ENCODE data around the gene ARL2. TPM values are rescaled to one million over a fixed set of nuclear protein-coding genes. Genes with fewer than 3 reads are reported as not detected.
A peak's percentile ranks its signal among the peaks of the same experiment; 100 is the strongest.

Gene ARL2
- 164 and 170 TPM in 2 replicates for total RNA-seq

DNA sequence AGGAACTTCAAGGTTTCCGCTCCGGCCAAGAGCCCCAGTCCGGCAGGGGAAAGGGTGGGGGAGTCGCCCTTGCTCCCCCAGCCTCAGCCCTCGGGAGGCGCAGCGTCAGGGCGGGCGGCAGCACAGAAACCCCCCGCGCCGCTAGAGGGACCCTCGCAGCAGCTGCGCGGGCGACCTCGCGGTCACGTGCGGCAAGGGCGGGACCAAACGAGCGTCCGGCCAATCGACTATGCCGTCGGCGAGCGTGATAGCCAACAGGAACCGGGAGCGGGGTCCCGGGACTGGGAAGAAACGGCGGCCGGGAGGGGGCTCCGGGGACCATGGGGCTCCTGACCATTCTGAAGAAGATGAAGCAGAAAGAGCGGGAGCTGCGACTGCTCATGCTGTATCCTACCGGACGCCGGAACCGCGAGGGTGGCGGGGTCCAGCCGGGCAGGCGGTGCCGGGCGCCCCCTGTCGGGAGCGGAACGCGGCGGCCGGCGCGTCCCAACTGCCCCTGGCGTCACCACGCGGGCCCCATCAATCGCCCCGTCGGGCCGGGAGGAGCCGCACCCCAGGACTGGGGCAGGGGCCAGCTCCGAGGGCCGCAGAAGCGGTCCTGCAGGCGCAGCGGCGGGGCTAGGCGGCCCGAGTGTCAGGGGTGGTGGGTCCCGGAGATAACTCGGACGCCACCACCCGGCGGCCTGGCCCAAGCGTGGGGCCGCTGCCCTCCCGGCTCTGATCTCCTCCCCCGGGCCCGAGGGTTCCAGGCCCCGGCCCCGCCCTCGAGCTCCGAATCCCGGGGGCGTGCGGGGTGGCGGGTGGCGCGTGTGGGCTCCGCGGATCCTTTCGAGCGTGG, at the start of gene ARL2:
Gene ARL2, plus strand, starts transcription at position 273 of the 838 bp plus-strand sequence. Its CDS starts 48 bp downstream, at position 321.
- TF ChIP-seq CTCF (IDR thresholded peaks at IDR 0.05; ENCODE audit: insufficient read depth, low read length, poor library complexity, severe bottlenecking): peak; percentile 24
- H3K27me3 ChIP-seq (ENCODE audit: control insufficient read depth, insufficient read depth, low read length): no peaks in the 10 kb centered on the region
- no peak for DNase-seq (ENCODE audit: low read depth)
- H3K4me3 ChIP-seq (ENCODE audit: low read depth, low read length): peak within 1 kb of the TSS; percentile 72
- H3K36me3 ChIP-seq (ENCODE audit: control insufficient read depth, insufficient read depth, low read length): no peaks in the 10 kb centered on the region

DNA sequence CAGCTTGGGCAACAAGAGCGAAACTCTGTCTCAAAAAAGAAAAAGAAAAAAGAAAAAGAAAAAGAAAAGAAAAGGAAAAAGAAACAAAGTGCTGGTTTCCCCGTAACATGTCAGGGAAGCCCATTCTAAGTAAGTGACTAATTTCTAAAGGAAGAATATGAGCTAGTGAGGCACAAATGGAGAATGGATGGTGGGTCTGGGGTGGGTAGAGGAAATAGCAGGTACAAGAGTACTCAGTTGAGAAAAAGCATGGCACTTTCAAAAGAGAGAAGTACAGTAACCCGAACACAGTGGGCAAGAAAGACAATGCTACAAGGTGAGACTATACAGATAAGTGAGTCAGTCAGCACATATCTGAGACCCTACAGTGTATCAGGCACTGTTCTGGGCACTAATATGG, 46.6 kb upstream of the ARL2 start:
- no peaks in the 10 kb centered on the region for H3K36me3 ChIP-seq (ENCODE audit: control insufficient read depth, insufficient read depth, low read length)
- no peaks in the 10 kb centered on the region for H3K27me3 ChIP-seq (ENCODE audit: control insufficient read depth, insufficient read depth, low read length)
- H3K4me3 ChIP-seq (ENCODE audit: low read depth, low read length): no peak overlapping the region
- TF ChIP-seq CTCF (IDR thresholded peaks at IDR 0.05; ENCODE audit: insufficient read depth, low read length, poor library complexity, severe bottlenecking): no peak
- DNase-seq (ENCODE audit: low read depth): no peak

DNA sequence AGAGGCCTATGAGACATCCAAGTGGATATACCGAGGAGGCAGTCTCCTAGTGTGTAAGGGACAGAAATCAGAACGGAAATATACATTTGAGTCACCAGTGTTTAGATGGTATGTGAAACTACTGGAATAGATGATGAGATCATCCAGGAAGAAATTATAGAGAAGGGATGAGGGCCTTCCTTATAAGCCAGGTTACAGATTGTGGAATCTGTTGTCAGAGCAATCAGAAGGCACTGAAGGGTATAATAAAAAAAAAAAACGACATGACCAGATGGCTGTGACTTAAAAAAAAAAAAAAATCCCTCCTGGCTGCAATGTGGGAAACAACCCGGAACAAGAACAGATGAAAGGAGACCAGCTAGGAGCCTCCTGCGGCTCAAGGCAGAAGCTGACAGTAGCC, 44.8 kb upstream of the ARL2 start:
- no peaks in the 10 kb centered on the region for H3K36me3 ChIP-seq (ENCODE audit: control insufficient read depth, insufficient read depth, low read length)
- H3K4me3 ChIP-seq (ENCODE audit: low read depth, low read length): no peak overlapping the region
- no peaks in the 10 kb centered on the region for H3K27me3 ChIP-seq (ENCODE audit: control insufficient read depth, insufficient read depth, low read length)
- no peak for TF ChIP-seq CTCF (IDR thresholded peaks at IDR 0.05; ENCODE audit: insufficient read depth, low read length, poor library complexity, severe bottlenecking)
- DNase-seq (ENCODE audit: low read depth): peak; percentile 35

DNA sequence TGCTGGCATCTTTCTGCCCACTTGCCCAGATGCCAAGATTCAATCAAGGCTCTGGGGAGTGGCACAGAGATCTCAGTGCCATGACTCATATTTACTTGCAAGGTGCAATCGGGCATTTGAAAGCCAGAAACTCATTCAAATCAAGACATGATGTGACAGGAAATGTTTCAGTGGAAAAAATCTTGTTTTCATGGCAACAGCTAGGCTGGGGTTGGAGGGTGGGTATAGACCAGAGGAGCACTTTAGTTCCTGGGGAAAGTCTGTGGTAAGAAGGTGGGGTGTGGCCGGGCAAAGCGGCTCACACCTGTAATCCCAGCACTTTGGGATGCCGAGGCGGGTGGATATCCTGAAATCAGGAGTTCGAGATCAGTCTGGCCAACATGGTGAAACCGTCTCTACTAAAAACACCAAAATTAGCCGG, 43.2 kb upstream of the ARL2 start:
- H3K36me3 ChIP-seq (ENCODE audit: control insufficient read depth, insufficient read depth, low read length): no peaks in the 10 kb centered on the region

GRCh38 chr11:64971421-64972233, 42.3 kb upstream of the ARL2 start, which contains the start of gene MAJIN:
TSS of gene MAJIN (minus strand) at chr11:64972108. CDS start at chr11:64959405, 12,703 bp downstream.
- TF ChIP-seq CTCF (IDR thresholded peaks at IDR 0.05; ENCODE audit: insufficient read depth, low read length, poor library complexity, severe bottlenecking): no peak
- Histone ChIP-seq H3K4me3 (ENCODE audit: low read depth, low read length) (peak within 1 kb of the TSS; percentile 30), H3K36me3 (ENCODE audit: control insufficient read depth, insufficient read depth, low read length) (no peaks in the 10 kb centered on the region), H3K27me3 (ENCODE audit: control insufficient read depth, insufficient read depth, low read length) (peaks cover 2% of the 10 kb centered on the region)
- DNase-seq (ENCODE audit: low read depth): peak; percentile 28

More for the DNA sequence above, 43.2 kb upstream of the ARL2 start:
- DNase-seq (ENCODE audit: low read depth): peak; percentile 45
- Histone ChIP-seq H3K27me3 (ENCODE audit: control insufficient read depth, insufficient read depth, low read length) (peaks cover 2% of the 10 kb centered on the region), H3K4me3 (ENCODE audit: low read depth, low read length) (no peak overlapping the region)
- no peak for TF ChIP-seq CTCF (IDR thresholded peaks at IDR 0.05; ENCODE audit: insufficient read depth, low read length, poor library complexity, severe bottlenecking)
